Kidney epithelial cell (primary cell): ENCODE measurements around the gene RASGRF2. TPM values are rescaled to one million over a fixed set of nuclear protein-coding genes. Genes with fewer than 3 reads are reported as not detected.

Experiments used
- DNase-seq: peaks from one replicate; pipeline ENCODE4 v3.0.0-alpha.2; 2010; ENCODE audit warnings: low read depth
- H3K27me3 ChIP-seq: 2 replicates; pipeline ENCODE4 v1.6.0; 2011; ENCODE audit warnings: low read length; ENCODE audit not compliant: control insufficient read depth, insufficient read depth
- H3K36me3 ChIP-seq: 2 replicates; pipeline ENCODE4 v1.5.1; 2011; ENCODE audit warnings: low read length; ENCODE audit not compliant: control insufficient read depth, insufficient read depth
- H3K4me3 ChIP-seq: 2 replicates; pipeline ENCODE4 v1.5.1; 2011; ENCODE audit warnings: low read depth, mild to moderate bottlenecking, control low read depth, low read length
- CTCF ChIP-seq: IDR thresholded peaks from 2 replicates; pipeline ENCODE4 v1.5.1; 2011; ENCODE audit warnings: mild to moderate bottlenecking, moderate library complexity, low read length, control low read depth, inconsistent platforms; ENCODE audit not compliant: insufficient read depth, poor library complexity, severe bottlenecking
- total RNA-seq: library from RNA; depleted of rRNA; stranded (reverse); fragments of >200 nt; gene quantifications from 2 replicates; pipeline ENCODE4 v1.2.3, GENCODE V29; 2015

The RASGRF2 gene
- total RNA-seq, 1 donor from 2014 or later, result 5.8 TPM

- no peak overlapping the region for H3K4me3 ChIP-seq
- no peak for DNase-seq
- H3K36me3 ChIP-seq, result no peaks in the 10 kb centered on the region
- no peaks in the 10 kb centered on the region for H3K27me3 ChIP-seq
- TF ChIP-seq CTCF, result no peak
Measured at GRCh38 chr5:81069990-81070389, 109.8 kb downstream of the RASGRF2 start.

DNA sequence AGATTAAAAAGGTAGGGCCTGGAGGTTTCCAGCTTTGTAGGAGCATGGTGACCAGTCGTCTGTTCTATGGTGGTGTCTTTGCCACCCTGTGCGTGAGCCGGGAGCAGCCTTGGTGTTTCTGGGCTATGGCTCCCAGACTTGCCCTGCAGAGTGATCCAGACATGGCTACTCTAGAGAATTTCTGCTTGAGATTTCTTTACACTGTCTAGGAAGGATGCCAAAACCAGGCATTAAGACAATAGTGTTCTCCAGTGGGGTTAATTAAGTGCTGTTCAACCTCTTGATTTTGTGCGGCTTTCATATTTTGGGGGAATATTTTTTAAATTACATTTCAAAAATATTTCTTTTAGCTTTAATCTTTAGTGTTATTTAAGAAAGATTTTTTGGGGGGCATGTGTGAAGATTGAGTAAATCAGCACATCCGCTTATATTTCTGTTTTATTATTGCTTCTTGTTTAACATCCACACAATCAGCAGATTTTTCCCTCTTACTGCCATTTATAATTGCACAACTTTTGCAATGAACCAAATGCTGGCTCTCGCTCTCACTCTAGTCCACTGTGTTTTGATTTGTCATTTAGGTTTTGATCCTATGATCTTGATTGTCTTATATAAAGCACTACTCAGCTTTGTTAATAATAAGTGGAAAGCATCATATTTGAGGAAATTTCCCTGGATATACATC lies 110.5 kb downstream of the RASGRF2 start:
- H3K36me3 ChIP-seq, result no peaks in the 10 kb centered on the region
- no peak for TF ChIP-seq CTCF

DNA sequence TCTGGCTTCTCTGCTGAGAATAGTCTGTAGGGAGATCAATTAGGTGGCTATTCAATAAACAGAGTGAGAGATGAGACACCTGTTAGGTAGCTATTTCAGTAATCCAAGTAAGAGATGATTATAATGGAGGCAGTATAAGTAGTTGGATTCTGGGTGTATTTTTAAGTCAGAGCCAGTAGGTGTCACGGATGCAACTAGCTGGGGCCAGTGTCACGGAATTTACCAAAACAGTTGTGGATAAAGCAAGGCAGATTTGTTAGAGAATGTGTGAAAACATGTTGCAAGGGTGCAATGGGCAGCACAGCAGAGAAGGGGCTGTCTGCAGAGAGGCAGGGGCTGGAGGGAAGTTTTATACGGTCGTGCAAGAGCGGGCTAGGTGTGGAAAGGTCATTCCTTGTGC lies 114.9 kb downstream of the RASGRF2 start:
- TF ChIP-seq CTCF, result no peak
- Histone ChIP-seq H3K36me3 (no peaks in the 10 kb centered on the region), H3K4me3 (no peak overlapping the region), H3K27me3 (no peaks in the 10 kb centered on the region)
- no peak for DNase-seq

More for the DNA sequence above, 110.5 kb downstream of the RASGRF2 start:
- Histone ChIP-seq H3K4me3 (no peak overlapping the region), H3K27me3 (no peaks in the 10 kb centered on the region)
- no peak for DNase-seq

- Histone ChIP-seq H3K27me3 (no peaks in the 10 kb centered on the region), H3K4me3 (no peak overlapping the region), H3K36me3 (no peaks in the 10 kb centered on the region)
- DNase-seq, result no peak
- no peak for TF ChIP-seq CTCF
Measured at GRCh38 chr5:81077105-81077504, 116.9 kb downstream of the RASGRF2 start.

DNA sequence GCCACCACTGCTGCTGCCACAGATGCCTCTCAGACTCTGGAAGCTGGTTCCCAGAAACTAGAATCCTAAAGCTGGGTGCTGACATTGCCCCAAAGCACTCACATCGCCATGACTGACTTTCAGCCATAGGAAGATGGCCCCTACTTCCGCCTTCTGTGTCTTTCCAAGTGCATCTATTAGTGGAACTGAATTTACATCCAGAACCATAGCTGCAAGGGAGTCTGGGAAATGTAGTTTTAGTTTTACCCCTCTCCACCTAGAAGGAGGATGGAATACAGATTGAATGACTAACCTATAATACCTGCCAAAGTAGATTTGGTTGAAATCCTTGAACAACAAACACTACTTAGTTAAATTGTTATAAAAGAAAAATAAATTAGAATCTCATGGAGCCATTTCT lies 118.8 kb downstream of the RASGRF2 start:
- H3K36me3 ChIP-seq, result no peaks in the 10 kb centered on the region
- TF ChIP-seq CTCF, result no peak
- no peak for DNase-seq
- no peak overlapping the region for H3K4me3 ChIP-seq
- no peaks in the 10 kb centered on the region for H3K27me3 ChIP-seq
